Neuronal stem cell (in vitro differentiated cells): ENCODE measurements around the gene ZNF431.
"Not testable (repeated sequence)": the region's sequence is repeated elsewhere in the genome, so short reads cannot be mapped to it uniquely, and the experiment has no call there.

Experiments used
- DNase-seq: peaks from one replicate; pipeline ENCODE4 v3.0.0-alpha.2; 2013; ENCODE audit warnings: low spot score
- H2AFZ ChIP-seq: one replicate; pipeline ENCODE4 v1.6.1; 2013; ENCODE audit warnings: mild to moderate bottlenecking, low read length, inconsistent platforms
- H2AK5ac ChIP-seq: 2 replicates; pipeline ENCODE4 v1.6.1; 2013; ENCODE audit warnings: low read depth, mild to moderate bottlenecking, inconsistent platforms, low read length, moderate library complexity, mixed read lengths
- H2BK120ac ChIP-seq: 2 replicates; pipeline ENCODE4 v1.6.1; 2013; ENCODE audit warnings: low read depth, mild to moderate bottlenecking, inconsistent platforms, low read length, moderate library complexity, mixed read lengths
- H2BK12ac ChIP-seq: one replicate; pipeline ENCODE4 v1.6.1; 2013; ENCODE audit warnings: low read length, inconsistent platforms
- H2BK15ac ChIP-seq: 2 replicates; pipeline ENCODE4 v1.6.1; 2013; ENCODE audit warnings: mild to moderate bottlenecking, low read length, inconsistent platforms, mixed read lengths
- H2BK5ac ChIP-seq: one replicate; pipeline ENCODE4 v1.6.1; 2013; ENCODE audit warnings: inconsistent platforms, mild to moderate bottlenecking, low read length, moderate library complexity
- H3K14ac ChIP-seq: one replicate; pipeline ENCODE4 v1.6.1; 2013; ENCODE audit warnings: low read length, inconsistent platforms
- H3K18ac ChIP-seq: 2 replicates; pipeline ENCODE4 v1.6.1; 2013; ENCODE audit warnings: low read length, inconsistent platforms
- H3K23ac ChIP-seq: 2 replicates; pipeline ENCODE4 v1.6.1; 2013; ENCODE audit warnings: low read depth, mild to moderate bottlenecking, mixed read lengths, low read length, inconsistent platforms; ENCODE audit not compliant: poor library complexity
- H3K27ac ChIP-seq: replicated peaks from 3 replicates; pipeline ENCODE4 v1.5.1; 2013; ENCODE audit warnings: low read length, inconsistent platforms
- H3K27me3 ChIP-seq, 3 experiments: 2 replicates each; pipeline ENCODE4 v1.6.1; 2013; ENCODE audit warnings: low read length in 3 of 3, mild to moderate bottlenecking in 2 of 3, inconsistent platforms in 1 of 3, low read depth in 1 of 3, mixed read lengths in 1 of 3, moderate library complexity in 1 of 3; ENCODE audit not compliant: control insufficient read depth in 3 of 3, insufficient read depth in 3 of 3
- H3K36me3 ChIP-seq, 2 donors: replicated peaks in 1 of 2; 2 replicates each; pipeline ENCODE4 v1.6.1; 2013; ENCODE audit warnings: low read length in 2 of 2; ENCODE audit not compliant: control insufficient read depth in 2 of 2, insufficient read depth in 2 of 2
- H3K4ac ChIP-seq: 2 replicates; pipeline ENCODE4 v1.6.1; 2013; ENCODE audit warnings: inconsistent platforms, mild to moderate bottlenecking, low read length, moderate library complexity
- H3K4me1 ChIP-seq, 2 donors: 1 replicate in 1 of 2; 2 replicates in 1 of 2; pipeline ENCODE4 v1.6.1; 2013; ENCODE audit warnings: low read length in 2 of 2, low read depth in 1 of 2; ENCODE audit not compliant: control insufficient read depth in 2 of 2, insufficient read depth in 1 of 2
- H3K4me2 ChIP-seq: one replicate; pipeline ENCODE4 v1.6.1; 2013; ENCODE audit warnings: mild to moderate bottlenecking, low read length, inconsistent platforms; ENCODE audit not compliant: insufficient read depth, poor library complexity, severe bottlenecking
- H3K4me3 ChIP-seq, 2 donors: 2 replicates each; pipeline ENCODE4 v1.5.1; 2013; ENCODE audit warnings: low read length in 2 of 2, mild to moderate bottlenecking in 2 of 2, inconsistent platforms in 1 of 2, moderate library complexity in 1 of 2
- H3K79me1 ChIP-seq: one replicate; pipeline ENCODE4 v1.6.1; 2013; ENCODE audit warnings: low read depth, mild to moderate bottlenecking, inconsistent platforms, low read length, moderate library complexity
- H3K9ac ChIP-seq: one replicate; pipeline ENCODE4 v1.6.1; 2013; ENCODE audit warnings: mild to moderate bottlenecking, low read depth, low read length, inconsistent platforms; ENCODE audit not compliant: poor library complexity
- H3K9me3 ChIP-seq, 2 donors: replicated peaks in 1 of 2; 2 replicates each; pipeline versions ENCODE3 to v1.6.1; 2013; ENCODE audit warnings: low read length in 2 of 2, mild to moderate bottlenecking in 2 of 2, inconsistent platforms in 1 of 2, low read depth in 1 of 2, mixed read lengths in 1 of 2, moderate library complexity in 1 of 2; ENCODE audit not compliant: control insufficient read depth in 2 of 2, insufficient read depth in 1 of 2
- H4K8ac ChIP-seq: one replicate; pipeline ENCODE4 v1.6.1; 2013; ENCODE audit warnings: low read depth, mild to moderate bottlenecking, inconsistent platforms, low read length, moderate library complexity
- H4K91ac ChIP-seq: one replicate; pipeline ENCODE4 v1.6.1; 2013; ENCODE audit warnings: low read length, low read depth, mild to moderate bottlenecking, inconsistent platforms; ENCODE audit not compliant: poor library complexity
- WGBS, 2 donors: extraction: QIAGEN DNeasy Blood & Tissue Kit; methylation state at CpG; one replicate each; pipeline ENCODE4 v1.1.7; 2013; ENCODE audit warnings: missing lambda C conversion rate in 2 of 2, mixed read lengths in 1 of 2; ENCODE audit not compliant: insufficient read length in 2 of 2, insufficient replicate concordance in 1 of 2; ENCODE audit errors: extremely low coverage in 2 of 2; 5-methylcytosine and 5-hydroxymethylcytosine counted together

ZNF431 gene

GRCh38 chr19:21135433-21135832 lies 6.4 kb upstream of the ZNF431 start:
- Histone ChIP-seq H3K14ac (no peak overlapping the region), H2BK5ac (no peak overlapping the region), H3K9ac (no peak overlapping the region), H3K23ac (no peak overlapping the region), H3K4me3 (no peak overlapping the region), H3K27ac (no peak overlapping the region), H2BK15ac (no peak overlapping the region), H3K79me1 (no peaks in the 10 kb centered on the region), H3K4me2 (no peak overlapping the region), H3K27me3 (no peaks in the 10 kb centered on the region), H3K36me3 (no peaks in the 10 kb centered on the region), H2BK12ac (no peak overlapping the region), H4K8ac (no peak overlapping the region), H3K4me1 (no peaks in the 10 kb centered on the region), H3K18ac (no peak overlapping the region), H2AK5ac (no peak overlapping the region), H3K4ac (no peak overlapping the region), H2BK120ac (no peak overlapping the region), H4K91ac (no peak overlapping the region), H2AFZ (peak overlapping the region; percentile 64), H3K9me3 (no peaks in the 10 kb centered on the region)
- DNase-seq, result no peak
- no CpG with 5 or more reads among the region's 8 CpGs for WGBS, 2 donors

GRCh38 chr19:21138130-21138529 lies 3.7 kb upstream of the ZNF431 start:
- Histone ChIP-seq H2BK120ac (no peak overlapping the region), H3K9ac (no peak overlapping the region), H4K91ac (no peak overlapping the region), H3K4me1 (no peaks in the 10 kb centered on the region), H2BK12ac (no peak overlapping the region), H3K27ac (no peak overlapping the region), H3K18ac (no peak overlapping the region), H3K79me1 (peaks cover 2% of the 10 kb centered on the region), H2AK5ac (no peak overlapping the region), H3K14ac (no peak overlapping the region), H2BK15ac (no peak overlapping the region), H3K9me3 (peaks cover 0 to 1% of the 10 kb centered on the region in 2 donors), H4K8ac (no peak overlapping the region), H2BK5ac (no peak overlapping the region), H3K23ac (no peak overlapping the region), H3K36me3 (peaks cover 0 to 4% of the 10 kb centered on the region in 2 donors), H2AFZ (no peak overlapping the region), H3K27me3 (no peaks in the 10 kb centered on the region), H3K4ac (no peak overlapping the region), H3K4me2 (no peak overlapping the region), H3K4me3 (no peak overlapping the region)
- no peak for DNase-seq

- Histone ChIP-seq H3K9me3 (peaks cover 3 to 29% of the 10 kb centered on the region in 2 donors), H3K36me3 (peaks cover 12 to 33% of the 10 kb centered on the region in 2 donors)
- not testable (repeated sequence) for H2BK15ac ChIP-seq, H2BK120ac ChIP-seq, H3K4me1 ChIP-seq, H3K23ac ChIP-seq, H2BK5ac ChIP-seq, H3K27ac ChIP-seq, DNase-seq, H4K91ac ChIP-seq, H3K4ac ChIP-seq, H2AFZ ChIP-seq, H3K27me3 ChIP-seq, H3K4me2 ChIP-seq, H3K4me3 ChIP-seq, H3K9ac ChIP-seq, H4K8ac ChIP-seq, H2BK12ac ChIP-seq, H2AK5ac ChIP-seq, H3K18ac ChIP-seq, H3K14ac ChIP-seq, H3K79me1 ChIP-seq
- WGBS, 2 donors, result no CpG with 5 or more reads among the region's 1 CpG
Observed at GRCh38 chr19:21141006-21141405, 834 bp upstream of the ZNF431 start.

- Histone ChIP-seq H3K9me3 (peaks cover 10 to 53% of the 10 kb centered on the region in 2 donors), H3K27ac (no peak overlapping the region), H2BK12ac (no peak overlapping the region), H3K23ac (no peak overlapping the region), H3K27me3 (no peaks in the 10 kb centered on the region), H3K79me1 (peaks cover 2% of the 10 kb centered on the region), H4K8ac (no peak overlapping the region), H2AFZ (no peak overlapping the region), H3K4me3 (no peak overlapping the region), H2BK120ac (no peak overlapping the region), H2BK5ac (no peak overlapping the region), H3K4me2 (no peak overlapping the region), H2BK15ac (no peak overlapping the region), H3K36me3 (peaks cover 22 to 57% of the 10 kb centered on the region in 2 donors), H3K9ac (no peak overlapping the region), H3K4me1 (no peaks in the 10 kb centered on the region), H2AK5ac (no peak overlapping the region), H3K4ac (no peak overlapping the region), H3K14ac (no peak overlapping the region), H3K18ac (no peak overlapping the region), H4K91ac (no peak overlapping the region)
- WGBS, 2 donors, result no CpG with 5 or more reads among the region's 5 CpGs
- DNase-seq, result no peak
Observed at GRCh38 chr19:21143428-21143827, 1.6 kb downstream of the ZNF431 start.
